H1 (cell line): ENCODE results near the gene RAD51B. TPM values are rescaled to one million over a fixed set of nuclear protein-coding genes. Genes with fewer than 3 reads are reported as not detected.
A peak's percentile ranks its signal among the peaks of the same experiment; 100 is the strongest.

Source experiments
- CTCF ChIA-PET: fragments of 300-600 bp; sonication (Branson Sonifier 250); formaldehyde crosslinking; loops from one replicate; lab custom pipeline; 2021; ENCODE audit not compliant: partially characterized antibody; lab: Charles Lee
- POLR2A ChIA-PET: fragments of 300-600 bp; sonication (Branson Sonifier 250); formaldehyde crosslinking; loops from one replicate; lab custom pipeline; 2021; ENCODE audit warnings: inconsistent platforms; ENCODE audit not compliant: partially characterized antibody; lab: Charles Lee
- DNase-seq, 2 experiments: peaks; one replicate each; pipeline versions ENCODE4 v3.0.0 to v3.0.0-alpha.2; 2010 to 2022; ENCODE audit warnings: low spot score in 2 of 2, low read depth in 1 of 2, mixed read lengths in 1 of 2
- FAIRE-seq: peaks from 2 replicates; lab custom pipeline; 2011; peaks lifted over from hg19 to GRCh38; lab: Jason Lieb, UNC
- H2AFZ ChIP-seq: 2 replicates; pipeline ENCODE4 v1.8.1; 2012; ENCODE audit warnings: low read length, inconsistent platforms
- H2AK5ac ChIP-seq: 2 replicates; pipeline ENCODE4 v1.6.1; 2013; ENCODE audit warnings: low read depth, low read length
- H2BK120ac ChIP-seq: replicated peaks from 2 replicates; pipeline ENCODE3; 2013; ENCODE audit warnings: low read depth, low read length, inconsistent platforms
- H2BK12ac ChIP-seq: 2 replicates; pipeline ENCODE4 v1.6.1; 2013; ENCODE audit warnings: low read depth, low read length
- H2BK15ac ChIP-seq: 2 replicates; pipeline ENCODE4 v1.6.1; 2013; ENCODE audit warnings: low read length
- H2BK20ac ChIP-seq: 2 replicates; pipeline ENCODE4 v1.6.1; 2013; ENCODE audit warnings: low read length
- H2BK5ac ChIP-seq: 2 replicates; pipeline ENCODE4 v1.6.1; 2013; ENCODE audit warnings: low read depth, low read length
- H3K14ac ChIP-seq: 2 replicates; pipeline ENCODE4 v1.6.1; 2013; ENCODE audit warnings: inconsistent platforms; ENCODE audit not compliant: insufficient read length
- H3K18ac ChIP-seq: 2 replicates; pipeline ENCODE4 v1.6.1; 2013; ENCODE audit warnings: low read length; ENCODE audit errors: extremely low read depth
- H3K23ac ChIP-seq: 2 replicates; pipeline ENCODE4 v1.6.1; 2013; ENCODE audit warnings: inconsistent platforms; ENCODE audit not compliant: insufficient read length
- H3K23me2 ChIP-seq: 2 replicates; pipeline ENCODE4 v1.6.1; 2013; ENCODE audit warnings: low read depth, low read length
- H3K27ac ChIP-seq: 2 replicates; pipeline ENCODE4 v1.6.1; 2011; ENCODE audit warnings: low read depth, low read length, inconsistent platforms
- H3K27me3 ChIP-seq, 4 experiments: replicated peaks in 1 of 4; 1 replicate in 1 of 4; 2 replicates in 3 of 4; pipeline versions ENCODE4 v1.6.1 to v1.8.1; 2011 to 2013; ENCODE audit warnings: low read length in 3 of 4, mild to moderate bottlenecking in 3 of 4, inconsistent platforms in 2 of 4, mixed read lengths in 2 of 4, moderate library complexity in 1 of 4; ENCODE audit not compliant: control insufficient read depth in 3 of 4, insufficient read depth in 3 of 4; ENCODE audit errors: extremely low read depth in 1 of 4
- H3K36me3 ChIP-seq, 4 experiments: 2 replicates each; pipeline versions ENCODE4 v1.6.1 to v1.8.1; 2011 to 2013; ENCODE audit warnings: mild to moderate bottlenecking in 4 of 4, low read length in 3 of 4, moderate library complexity in 2 of 4, control low read depth in 1 of 4, inconsistent platforms in 1 of 4; ENCODE audit not compliant: insufficient read depth in 4 of 4, control insufficient read depth in 2 of 4
- H3K4ac ChIP-seq: replicated peaks from 2 replicates; pipeline ENCODE3; 2013; ENCODE audit warnings: low read length, low read depth, mixed read lengths, inconsistent platforms; ENCODE audit not compliant: insufficient read length
- H3K4me1 ChIP-seq, 4 experiments: replicated peaks in 1 of 4; 1 replicate in 1 of 4; 2 replicates in 3 of 4; pipeline versions ENCODE4 v1.6.1 to v1.8.1; 2011 to 2013; ENCODE audit warnings: low read length in 3 of 4, inconsistent platforms in 2 of 4, mixed read lengths in 1 of 4; ENCODE audit not compliant: insufficient read depth in 4 of 4, control insufficient read depth in 3 of 4
- H3K4me2 ChIP-seq, 2 experiments: 2 replicates each; pipeline versions ENCODE4 v1.6.1 to v1.8.1; 2011 to 2013; ENCODE audit warnings: low read depth in 2 of 2, low read length in 2 of 2, control low read depth in 1 of 2, inconsistent platforms in 1 of 2, mild to moderate bottlenecking in 1 of 2; ENCODE audit not compliant: insufficient read depth in 1 of 2
- H3K4me3 ChIP-seq, 4 experiments: fragments of 200-600, 300-600 bp in 1 of 4; sonication (generic), shearing (Covaris generic), sonication (Bioruptor Twin) in 1 of 4; 2 replicates each; pipeline versions ENCODE4 v1.5.1 to v1.8.1; 2011 to 2016; ENCODE audit warnings: low read length in 4 of 4, low read depth in 3 of 4, control low read depth in 2 of 4, inconsistent platforms in 2 of 4, mild to moderate bottlenecking in 2 of 4, mixed read lengths in 1 of 4, moderate library complexity in 1 of 4; ENCODE audit not compliant: insufficient read depth in 2 of 4; ENCODE audit errors: extremely low read depth in 1 of 4
- H3K56ac ChIP-seq: replicated peaks from 2 replicates; pipeline ENCODE3; 2013; ENCODE audit warnings: low read depth, mild to moderate bottlenecking, mixed read lengths, low read length, inconsistent platforms; ENCODE audit not compliant: insufficient read length
- H3K79me1 ChIP-seq: 2 replicates; pipeline ENCODE4 v1.6.1; 2013; ENCODE audit warnings: low read depth, low read length, control low read depth
- H3K79me2 ChIP-seq, 2 experiments: 2 replicates each; pipeline versions ENCODE4 v1.6.1 to v1.8.1; 2012 to 2013; ENCODE audit warnings: low read length in 2 of 2, mild to moderate bottlenecking in 2 of 2, inconsistent platforms in 1 of 2; ENCODE audit not compliant: insufficient read depth in 2 of 2, control insufficient read depth in 1 of 2
- H3K9ac ChIP-seq, 4 experiments: replicated peaks in 1 of 4; 1 replicate in 1 of 4; 2 replicates in 3 of 4; pipeline versions ENCODE4 v1.6.1 to v1.8.1; 2011 to 2013; ENCODE audit warnings: low read depth in 3 of 4, low read length in 3 of 4, control low read depth in 2 of 4, mild to moderate bottlenecking in 2 of 4, moderate library complexity in 2 of 4, inconsistent platforms in 1 of 4; ENCODE audit errors: extremely low read depth in 1 of 4
- H3K9me3 ChIP-seq, 2 experiments: 2 replicates each; pipeline versions ENCODE4 v1.6.1 to v1.8.1; 2012 to 2013; ENCODE audit warnings: mild to moderate bottlenecking in 2 of 2, moderate library complexity in 2 of 2, control low read depth in 1 of 2, inconsistent platforms in 1 of 2, low read depth in 1 of 2, low read length in 1 of 2, mixed read lengths in 1 of 2; ENCODE audit not compliant: insufficient read depth in 2 of 2
- H4K20me1 ChIP-seq, 2 experiments: replicated peaks in 1 of 2; 2 replicates each; pipeline versions ENCODE3 to v1.8.1; 2011 to 2013; ENCODE audit warnings: inconsistent platforms in 2 of 2, low read length in 2 of 2, mild to moderate bottlenecking in 1 of 2; ENCODE audit not compliant: insufficient read depth in 2 of 2, control insufficient read depth in 1 of 2
- H4K5ac ChIP-seq: 2 replicates; pipeline ENCODE4 v1.6.1; 2013; ENCODE audit warnings: low read length, low read depth, mixed read lengths, inconsistent platforms; ENCODE audit not compliant: insufficient read length
- H4K8ac ChIP-seq: 2 replicates; pipeline ENCODE4 v1.8.0; 2013; ENCODE audit warnings: mild to moderate bottlenecking, moderate library complexity, low read length, inconsistent platforms; ENCODE audit not compliant: insufficient read depth; ENCODE audit errors: extremely low read depth
- H4K91ac ChIP-seq: replicated peaks from 2 replicates; pipeline ENCODE3; 2013; ENCODE audit warnings: low read length, mixed read lengths, inconsistent platforms; ENCODE audit not compliant: insufficient read length
- TCF12 ChIP-seq: IDR thresholded peaks from 2 replicates; pipeline ENCODE4 v1.6.1; 2011; ENCODE audit warnings: low read depth, mild to moderate bottlenecking, low read length
- WGBS, 2 experiments: shearing (Covaris generic) in 1 of 2; methylation state at CpG; one replicate each; pipeline versions ENCODE4 v1.1.6 to v1.1.7; 2013 to 2015; ENCODE audit warnings: low lambda C conversion rate in 2 of 2, mixed read lengths in 2 of 2, inconsistent platforms in 1 of 2, low coverage in 1 of 2, missing lambda C conversion rate in 1 of 2; ENCODE audit not compliant: insufficient replicate concordance in 2 of 2, insufficient coverage in 1 of 2, insufficient read length in 1 of 2; ENCODE audit errors: extremely low coverage in 1 of 2, missing lambda C conversion rate in 1 of 2; 5-methylcytosine and 5-hydroxymethylcytosine counted together
- polyA plus RNA-seq, 7 experiments: library from polyadenylated mRNA; depleted of rRNA in 3 of 7; stranded (reverse) in 5 of 7; unstranded in 2 of 7; fragments of >200 nt in 5 of 7; fragments of 200-250 nt in 2 of 7; gene quantifications; 1 replicate in 5 of 7; 2 replicates in 1 of 7; 4 replicates in 1 of 7; pipeline versions ENCODE4 v1.2.1 to v1.2.3, GENCODE V29; 2011 to 2013; ENCODE audit warnings: missing spikeins in 2 of 7, mixed read lengths in 2 of 7
- total RNA-seq: library from RNA; stranded (reverse); fragmentation: NEBNext Ultra II Directional; extraction: Animal tissue kit (Norgen Biotek cat#: 25700); gene quantifications from 2 replicates; pipeline ENCODE4 v1.2.1, GENCODE V29; 2021

Gene RAD51B
- total and polyA plus RNA-seq, 2 of the 8 experiments (the other 6 are each of a cell fraction or from before 2014, with no cell fraction given) = 3.9 to 14.9 TPM

GRCh38 chr14:68471964-68472508 is 652.5 kb downstream of the RAD51B start:
- Histone ChIP-seq H3K23me2 (no peaks in the 10 kb centered on the region), H2BK120ac (peak overlapping the region; percentile 98), H2AK5ac (peak overlapping the region; percentile 3; the same call in 1 of the 2 replicates), H3K9ac (no peak overlapping the region), H2BK15ac (no peak overlapping the region), H3K23ac (no peak overlapping the region), H3K14ac (peak overlapping the region; percentile 13), H3K4me3 (peak overlapping the region in 1 of 4 experiments; percentile 14; a peak in 1 of 8 replicates), H3K79me2 (no peaks in the 10 kb centered on the region), H3K9me3 (no peaks in the 10 kb centered on the region), H2BK12ac (peak overlapping the region; percentile 51; the same call in 1 of the 2 replicates), H4K5ac (peak overlapping the region; percentile 46), H4K8ac (peak overlapping the region; percentile 4; the same call in 1 of the 2 replicates), H3K79me1 (no peaks in the 10 kb centered on the region), H3K4me1 (peaks cover 16 to 41% (median 31%) of the 10 kb centered on the region in 4 experiments), H4K91ac (peak overlapping the region; percentile 98), H3K27ac (peak overlapping the region; percentile 28; the same call in 1 of the 2 replicates), H2AFZ (no peak overlapping the region), H3K18ac (peak overlapping the region; percentile 93), H2BK5ac (peak overlapping the region; percentile 93; the same call in 1 of the 2 replicates), H3K4me2 (peak overlapping the region; percentile 22 to 35), H3K4ac (peak overlapping the region; percentile 63), H3K56ac (peak overlapping the region; percentile 51), H3K36me3 (no peaks in the 10 kb centered on the region), H2BK20ac (peak overlapping the region; percentile 97), H4K20me1 (no peaks in the 10 kb centered on the region), H3K27me3 (no peaks in the 10 kb centered on the region)
- POLR2A ChIA-PET = interaction anchor here (1.1 to 2.1 kb wide), 9 partner anchors 10 to 324 kb away, joined by 3 to 9 read pairs (median 5); partner anchors contain the start of gene ZFP36L1
- TF ChIP-seq TCF12 = no peak
- DNase-seq (peak in 1 of 2 experiments; percentile 49), FAIRE-seq (no peak)
- CTCF ChIA-PET = interaction anchor here (0.6 to 1.5 kb wide), 7 partner anchors 13 to 538 kb away, joined by 3 to 6 read pairs (median 3); no protein-coding TSS in a partner anchor
- WGBS, 2 experiments = 73% methylated on average over 4 of the region's 4 CpGs; no CpG with 5 or more reads in 1 of the 2 experiments
